Measurements from ENCODE around the gene KCNIP4.

DNA sequence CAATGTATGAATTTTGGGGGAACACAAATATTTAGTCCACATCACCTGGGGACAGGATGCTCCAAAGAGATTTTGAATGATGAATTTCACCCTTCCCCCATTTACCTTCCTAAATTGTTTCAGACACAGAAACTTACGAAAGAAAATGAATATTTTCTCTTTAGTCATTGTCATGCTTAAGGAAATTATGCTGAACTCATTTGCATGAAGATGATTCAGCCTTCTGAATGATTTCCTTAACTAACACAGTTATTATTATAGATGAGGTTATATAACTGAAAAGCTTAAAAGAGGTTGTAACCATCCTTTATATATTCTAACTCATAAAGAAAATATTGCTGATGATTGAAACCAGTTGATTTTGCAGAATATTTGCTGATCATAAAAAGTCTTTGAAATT is 61.1 kb downstream of the KCNIP4 start:
- TF ChIP-seq, protein P1, sequence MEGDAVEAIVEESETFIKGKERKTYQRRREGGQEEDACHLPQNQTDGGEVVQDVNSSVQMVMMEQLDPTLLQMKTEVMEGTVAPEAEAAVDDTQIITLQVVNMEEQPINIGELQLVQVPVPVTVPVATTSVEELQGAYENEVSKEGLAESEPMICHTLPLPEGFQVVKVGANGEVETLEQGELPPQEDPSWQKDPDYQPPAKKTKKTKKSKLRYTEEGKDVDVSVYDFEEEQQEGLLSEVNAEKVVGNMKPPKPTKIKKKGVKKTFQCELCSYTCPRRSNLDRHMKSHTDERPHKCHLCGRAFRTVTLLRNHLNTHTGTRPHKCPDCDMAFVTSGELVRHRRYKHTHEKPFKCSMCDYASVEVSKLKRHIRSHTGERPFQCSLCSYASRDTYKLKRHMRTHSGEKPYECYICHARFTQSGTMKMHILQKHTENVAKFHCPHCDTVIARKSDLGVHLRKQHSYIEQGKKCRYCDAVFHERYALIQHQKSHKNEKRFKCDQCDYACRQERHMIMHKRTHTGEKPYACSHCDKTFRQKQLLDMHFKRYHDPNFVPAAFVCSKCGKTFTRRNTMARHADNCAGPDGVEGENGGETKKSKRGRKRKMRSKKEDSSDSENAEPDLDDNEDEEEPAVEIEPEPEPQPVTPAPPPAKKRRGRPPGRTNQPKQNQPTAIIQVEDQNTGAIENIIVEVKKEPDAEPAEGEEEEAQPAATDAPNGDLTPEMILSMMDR (conservative IDR thresholded peaks at IDR 0.05; ENCODE audit: low read depth in 2 of 2) = no peak
- TF ChIP-seq EZH2 (IDR thresholded peaks at IDR 0.05; ENCODE audit: low read depth, unreplicated experiment) (no peak), JUNB (IDR thresholded peaks at IDR 0.05; ENCODE audit: unreplicated experiment) (no peak), EZH2phosphoT487 (IDR thresholded peaks at IDR 0.05; ENCODE audit: unreplicated experiment) (no peak), POLR2AphosphoS5 (IDR thresholded peaks at IDR 0.05; ENCODE audit: low read depth) (no peak), ZNF331 (CRISPR knock-in tag; IDR thresholded peaks at IDR 0.05; ENCODE audit: low read depth) (no peak), CREB1 (CRISPR knock-in tag; IDR thresholded peaks at IDR 0.05; ENCODE audit: low read depth) (no peak)
- TF ChIP-seq, protein P2, sequence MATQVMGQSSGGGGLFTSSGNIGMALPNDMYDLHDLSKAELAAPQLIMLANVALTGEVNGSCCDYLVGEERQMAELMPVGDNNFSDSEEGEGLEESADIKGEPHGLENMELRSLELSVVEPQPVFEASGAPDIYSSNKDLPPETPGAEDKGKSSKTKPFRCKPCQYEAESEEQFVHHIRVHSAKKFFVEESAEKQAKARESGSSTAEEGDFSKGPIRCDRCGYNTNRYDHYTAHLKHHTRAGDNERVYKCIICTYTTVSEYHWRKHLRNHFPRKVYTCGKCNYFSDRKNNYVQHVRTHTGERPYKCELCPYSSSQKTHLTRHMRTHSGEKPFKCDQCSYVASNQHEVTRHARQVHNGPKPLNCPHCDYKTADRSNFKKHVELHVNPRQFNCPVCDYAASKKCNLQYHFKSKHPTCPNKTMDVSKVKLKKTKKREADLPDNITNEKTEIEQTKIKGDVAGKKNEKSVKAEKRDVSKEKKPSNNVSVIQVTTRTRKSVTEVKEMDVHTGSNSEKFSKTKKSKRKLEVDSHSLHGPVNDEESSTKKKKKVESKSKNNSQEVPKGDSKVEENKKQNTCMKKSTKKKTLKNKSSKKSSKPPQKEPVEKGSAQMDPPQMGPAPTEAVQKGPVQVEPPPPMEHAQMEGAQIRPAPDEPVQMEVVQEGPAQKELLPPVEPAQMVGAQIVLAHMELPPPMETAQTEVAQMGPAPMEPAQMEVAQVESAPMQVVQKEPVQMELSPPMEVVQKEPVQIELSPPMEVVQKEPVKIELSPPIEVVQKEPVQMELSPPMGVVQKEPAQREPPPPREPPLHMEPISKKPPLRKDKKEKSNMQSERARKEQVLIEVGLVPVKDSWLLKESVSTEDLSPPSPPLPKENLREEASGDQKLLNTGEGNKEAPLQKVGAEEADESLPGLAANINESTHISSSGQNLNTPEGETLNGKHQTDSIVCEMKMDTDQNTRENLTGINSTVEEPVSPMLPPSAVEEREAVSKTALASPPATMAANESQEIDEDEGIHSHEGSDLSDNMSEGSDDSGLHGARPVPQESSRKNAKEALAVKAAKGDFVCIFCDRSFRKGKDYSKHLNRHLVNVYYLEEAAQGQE (IDR thresholded peaks at IDR 0.05; ENCODE audit: unreplicated experiment) = no peak
